GM21381 (cell line): ENCODE results near the gene CHID1.

Source experiments
- ATAC-seq: cut with Tn5 transposase; IDR thresholded peaks from one replicate; pipeline ENCODE4 v1.9.1; 2021; ENCODE audit warnings: mild to moderate bottlenecking, moderate library complexity; ENCODE audit not compliant: unreplicated experiment

CHID1 gene

GRCh38 chr11:911031-911889, 650 bp upstream of the CHID1 start:
- peak; percentile 35 for ATAC-seq

- ATAC-seq: no peak
Observed at GRCh38 chr11:910044-910588, 494 bp downstream of the CHID1 start.

- no peak for ATAC-seq
Observed at GRCh38 chr11:909406-909805, 1.2 kb downstream of the CHID1 start.

- ATAC-seq: no peak
Observed at GRCh38 chr11:908273-908672, 2.3 kb downstream of the CHID1 start.

GRCh38 chr11:907668-908067, 2.9 kb downstream of the CHID1 start:
- ATAC-seq: no peak

- ATAC-seq: no peak
Observed at GRCh38 chr11:905952-906351, 4.7 kb downstream of the CHID1 start.

GRCh38 chr11:904380-904779, 6.2 kb downstream of the CHID1 start:
- no peak for ATAC-seq

- ATAC-seq: no peak
Observed at GRCh38 chr11:901452-902061, 9.1 kb downstream of the CHID1 start.

GRCh38 chr11:900545-900944, 10.1 kb downstream of the CHID1 start:
- no peak for ATAC-seq

GRCh38 chr11:899724-900123, 10.9 kb downstream of the CHID1 start:
- ATAC-seq: no peak

GRCh38 chr11:898540-899190, 11.9 kb downstream of the CHID1 start:
- ATAC-seq: no peak

GRCh38 chr11:898143-898511, 12.5 kb downstream of the CHID1 start:
- no peak for ATAC-seq

GRCh38 chr11:897253-898142, 13.1 kb downstream of the CHID1 start:
- ATAC-seq: no peak

- ATAC-seq: no peak
Observed at GRCh38 chr11:895331-896110, 15.1 kb downstream of the CHID1 start.

GRCh38 chr11:894575-895201, 15.9 kb downstream of the CHID1 start:
- ATAC-seq: no peak

- ATAC-seq: no peak
Observed at GRCh38 chr11:893008-893654, 17.5 kb downstream of the CHID1 start.

- no peak for ATAC-seq
Observed at GRCh38 chr11:890794-891540, 19.6 kb downstream of the CHID1 start.
